NCI-H82 (cell line): ENCODE data around the gene OR2B6.
A peak's percentile ranks its signal among the peaks of the same experiment; 100 is the strongest.
"Not testable (repeated sequence)": the region's sequence is repeated elsewhere in the genome, so short reads cannot be mapped to it uniquely, and the experiment has no call there.

Experiments
- DNase-seq: peaks from one replicate; lab custom pipeline; 2025; lab: John Stamatoyannopoulos, UW

OR2B6 gene

DNA sequence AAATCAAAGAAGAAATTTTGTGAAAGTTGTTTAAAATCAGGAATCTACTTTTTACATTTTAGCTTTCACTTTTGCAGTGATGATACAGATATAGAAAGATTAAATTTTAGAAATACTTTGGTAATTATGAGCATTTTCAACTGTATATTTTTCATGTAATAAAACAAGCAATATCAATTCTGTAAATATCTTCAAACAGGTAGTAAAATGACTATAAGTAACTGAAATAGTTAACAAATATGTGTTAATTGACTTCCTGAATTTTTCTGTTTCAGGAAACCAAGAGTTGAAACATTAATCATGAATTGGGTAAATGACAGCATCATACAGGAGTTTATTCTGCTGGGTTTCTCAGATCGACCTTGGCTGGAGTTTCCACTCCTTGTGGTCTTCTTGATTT, at the start of gene OR2B6:
OR2B6 (plus strand) TSS at position 301 of the 400 bp plus-strand sequence; CDS start at position 301, 0 bp downstream.
- DNase-seq = no peak

DNA sequence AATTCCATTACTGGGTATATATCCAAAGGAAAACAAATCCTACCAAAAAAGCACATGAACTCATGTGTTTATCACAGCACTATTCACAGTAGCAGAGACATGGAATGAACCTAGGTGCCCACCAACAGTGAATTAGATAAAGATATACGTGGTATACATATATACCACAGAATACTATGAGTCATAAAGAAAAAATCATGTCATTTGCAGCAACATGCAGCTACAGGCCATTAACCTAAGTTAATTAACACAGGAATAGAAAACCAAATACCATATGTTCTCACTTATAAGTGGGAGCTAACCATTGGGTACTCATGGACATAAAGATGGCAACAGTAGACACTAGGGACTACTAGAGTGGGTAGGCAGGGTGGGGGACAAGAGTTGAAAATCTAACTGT, 49.0 kb upstream of the OR2B6 start:
- no peak for DNase-seq

DNA sequence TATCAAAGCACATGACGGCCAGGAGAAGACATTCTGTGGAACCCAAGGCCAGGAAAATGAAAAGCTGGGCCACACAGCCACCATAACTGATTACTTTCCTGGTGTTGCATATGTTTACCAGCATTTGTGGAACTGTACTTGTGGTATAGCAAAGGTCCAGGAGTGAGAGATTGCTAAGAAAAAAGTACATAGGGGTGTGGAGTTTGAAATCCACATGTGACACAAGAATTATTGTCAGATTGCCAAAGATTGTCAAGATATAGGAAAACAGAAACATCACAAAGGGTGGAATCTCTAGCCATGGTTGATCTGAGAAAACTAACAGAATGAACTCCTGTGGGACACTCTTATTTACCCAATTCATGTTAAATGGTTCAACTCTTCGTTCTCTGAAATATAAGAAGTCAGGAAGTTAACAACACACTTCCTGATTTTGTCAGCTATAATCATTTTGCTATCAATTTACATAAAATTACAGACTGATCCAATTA, 45.0 kb upstream of the OR2B6 start, which contains the start of gene OR2B2:
OR2B2 (minus strand) TSS at position 441 of the 491 bp plus-strand sequence; CDS start at position 364, 77 bp downstream.
- DNase-seq = no peak

DNA sequence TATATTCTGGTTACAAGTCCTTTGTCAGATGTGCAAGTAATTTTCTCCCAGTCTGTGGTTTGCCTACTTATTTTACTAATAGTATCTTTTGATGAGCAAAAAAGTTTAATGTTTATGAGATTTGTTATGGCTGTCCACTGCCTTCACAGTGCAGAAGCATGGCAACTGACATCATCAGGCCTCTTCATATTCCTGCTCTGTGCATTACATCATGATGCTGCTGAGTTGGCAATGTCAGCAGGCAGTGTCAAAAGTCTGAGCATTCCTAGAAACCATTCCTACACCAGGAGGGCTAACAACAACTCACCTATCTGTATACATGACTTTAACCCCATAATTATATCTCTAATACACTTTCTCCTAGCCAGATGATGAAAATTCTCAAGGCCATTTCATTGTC, 34.1 kb upstream of the OR2B6 start:
- DNase-seq = no peak

DNA sequence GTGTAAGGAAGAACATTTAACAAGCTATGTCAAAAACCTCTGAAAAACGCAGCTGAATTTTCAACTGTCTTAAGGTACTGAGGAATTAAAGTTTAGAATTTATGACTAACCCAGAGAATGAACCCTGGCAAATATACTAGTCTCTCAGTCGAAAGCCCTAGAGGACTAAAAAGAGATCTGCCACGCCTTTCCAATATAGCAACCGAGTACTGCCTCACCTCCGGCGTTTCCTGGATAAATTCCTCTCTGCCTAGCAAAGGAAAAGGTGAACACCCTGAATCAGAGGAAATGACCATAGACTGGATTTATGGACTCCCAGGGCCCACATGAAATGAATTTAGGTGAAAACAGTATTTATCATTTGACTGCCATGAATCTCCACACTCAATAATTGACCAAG, 32.9 kb upstream of the OR2B6 start:
- no peak for DNase-seq

DNA sequence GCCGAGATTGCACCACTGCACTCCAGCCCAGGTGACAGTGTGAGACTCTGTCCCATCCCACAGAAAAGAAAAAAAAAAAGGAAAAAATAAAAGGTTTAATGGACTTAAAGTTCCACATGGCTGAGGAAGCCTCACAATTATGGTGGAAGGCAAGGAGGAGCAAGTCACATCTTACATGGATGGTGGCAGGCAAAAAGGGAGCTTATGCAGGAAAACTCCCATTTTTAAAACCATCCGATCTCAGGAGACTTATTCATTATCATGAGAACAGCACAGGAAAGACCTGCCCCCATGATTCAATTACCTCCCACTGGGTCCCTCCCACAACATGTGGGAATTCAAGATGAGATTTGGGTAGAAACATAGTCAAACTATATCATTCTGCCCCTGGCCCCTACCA, 29.0 kb upstream of the OR2B6 start:
- not testable (repeated sequence) for DNase-seq

DNA sequence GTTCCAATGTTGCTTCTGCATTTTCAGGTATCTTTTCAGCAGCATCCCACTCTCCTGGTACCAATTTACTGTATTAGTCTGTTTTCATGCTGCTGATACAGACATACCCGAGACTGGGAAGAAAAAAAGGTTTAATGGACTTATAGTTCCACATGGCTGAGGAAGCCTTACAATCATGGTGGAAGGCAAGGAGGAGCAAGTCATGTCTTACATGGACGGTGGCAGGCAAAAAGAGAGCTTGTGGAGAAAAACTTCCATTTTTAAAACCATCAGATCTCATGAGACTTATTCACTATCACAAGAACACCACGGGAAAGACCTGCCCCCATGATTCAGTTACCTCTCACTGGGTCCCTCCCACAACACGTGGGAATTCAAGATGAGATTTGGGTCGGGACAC, 27.1 kb upstream of the OR2B6 start:
- not testable (repeated sequence) for DNase-seq

DNA sequence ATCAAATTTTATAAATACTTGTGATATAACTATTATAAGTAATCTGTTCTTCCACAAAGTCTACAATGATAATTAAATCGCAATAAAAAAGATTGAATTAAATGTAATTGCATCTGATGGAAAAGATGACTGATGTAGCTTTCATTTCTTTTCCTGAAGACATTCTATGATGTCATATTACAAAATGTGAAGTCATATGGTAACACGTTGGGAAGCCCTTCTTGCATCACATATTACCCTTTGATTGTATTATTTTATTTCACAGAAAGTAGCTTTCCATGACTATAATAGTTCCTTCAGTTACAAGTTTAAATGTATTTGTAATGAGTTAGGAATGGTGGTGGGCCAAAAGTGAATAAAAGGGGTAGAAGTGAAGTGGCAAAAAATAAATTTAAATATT, 25.8 kb upstream of the OR2B6 start:
- DNase-seq = no peak

DNA sequence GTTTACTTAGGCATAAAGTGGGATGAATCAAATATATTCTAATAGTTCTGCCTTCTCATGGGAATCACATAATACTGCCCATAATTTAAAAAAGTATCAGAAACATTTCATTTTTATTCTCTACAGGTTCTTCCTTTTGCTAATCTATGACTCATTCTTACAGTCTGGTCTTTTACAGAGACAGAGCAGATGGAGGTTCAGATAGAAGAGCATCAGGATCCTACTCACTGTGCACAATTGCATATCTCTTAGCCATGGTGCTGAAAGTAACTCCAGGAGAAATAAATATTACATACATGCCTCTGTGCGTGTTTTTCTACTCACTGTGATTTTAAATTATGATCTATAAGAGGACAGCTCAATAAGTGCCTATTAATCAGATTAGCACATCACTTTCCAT, 16.3 kb upstream of the OR2B6 start:
- DNase-seq = no peak

DNA sequence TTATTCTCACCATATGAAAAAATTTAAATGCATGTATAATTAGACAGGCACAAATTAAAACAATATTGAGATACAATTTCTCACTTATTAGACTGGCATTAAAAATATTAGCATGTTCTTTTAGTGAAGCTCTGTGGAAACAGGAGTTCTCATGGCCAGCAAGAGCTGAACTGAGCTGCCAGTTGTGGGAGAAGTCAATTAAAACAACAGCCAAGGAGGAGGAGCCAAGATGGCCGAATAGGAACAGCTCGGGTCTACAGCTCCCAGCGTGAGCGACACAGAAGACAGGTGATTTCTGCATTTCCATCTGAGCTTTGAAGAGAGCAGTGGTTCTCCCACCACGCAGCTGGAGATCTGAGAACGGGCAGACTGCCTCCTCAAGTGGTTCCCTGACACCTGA, 14.0 kb upstream of the OR2B6 start:
- DNase-seq = peak; percentile 1

DNA sequence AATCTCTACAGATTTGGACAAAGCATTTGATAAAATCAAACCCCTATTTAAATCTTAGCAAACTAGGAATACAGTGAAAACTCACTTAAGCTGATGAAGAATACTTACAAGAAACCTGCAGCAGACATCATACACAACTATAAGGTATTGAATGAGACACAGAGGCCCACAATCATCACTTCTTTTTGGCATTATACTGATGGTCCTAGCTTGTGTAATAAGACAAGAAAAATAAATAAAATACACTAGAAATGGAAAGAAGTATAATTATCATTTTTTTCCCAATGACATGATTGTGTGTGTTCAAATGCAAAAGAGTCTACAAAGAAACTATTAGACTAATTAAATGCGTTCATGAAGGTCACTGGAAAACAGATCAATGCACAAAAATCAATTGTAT, 8.8 kb upstream of the OR2B6 start:
- no peak for DNase-seq

DNA sequence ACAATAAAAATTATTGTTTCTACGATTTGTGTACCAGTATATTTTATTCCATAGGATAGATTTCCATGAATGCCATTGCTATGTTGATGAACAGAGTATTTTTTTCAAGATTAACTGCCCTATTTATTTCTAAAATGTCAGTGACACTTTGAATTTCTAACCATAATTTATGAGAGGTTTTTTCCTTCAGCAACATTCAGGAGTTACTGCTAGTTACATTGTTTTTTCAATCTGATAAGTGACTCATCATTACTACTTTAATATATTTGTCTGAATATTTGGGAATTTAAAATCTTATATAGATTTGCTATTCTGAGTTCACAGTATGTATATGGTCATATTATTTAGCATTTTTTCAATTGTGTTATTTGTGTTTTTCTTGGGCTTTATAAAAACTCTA, 6.0 kb upstream of the OR2B6 start:
- DNase-seq = no peak

DNA sequence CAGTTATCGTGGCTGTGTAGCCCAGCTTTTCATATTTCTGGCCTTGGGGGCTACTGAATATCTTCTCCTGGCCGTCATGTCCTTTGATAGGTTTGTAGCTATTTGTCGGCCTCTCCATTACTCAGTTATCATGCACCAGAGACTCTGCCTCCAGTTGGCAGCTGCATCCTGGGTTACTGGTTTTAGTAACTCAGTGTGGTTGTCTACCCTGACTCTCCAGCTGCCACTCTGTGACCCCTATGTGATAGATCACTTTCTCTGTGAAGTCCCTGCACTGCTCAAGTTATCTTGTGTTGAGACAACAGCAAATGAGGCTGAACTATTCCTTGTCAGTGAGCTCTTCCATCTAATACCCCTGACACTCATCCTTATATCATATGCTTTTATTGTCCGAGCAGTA, 475 bp downstream of the OR2B6 start:
- no peak for DNase-seq

DNA sequence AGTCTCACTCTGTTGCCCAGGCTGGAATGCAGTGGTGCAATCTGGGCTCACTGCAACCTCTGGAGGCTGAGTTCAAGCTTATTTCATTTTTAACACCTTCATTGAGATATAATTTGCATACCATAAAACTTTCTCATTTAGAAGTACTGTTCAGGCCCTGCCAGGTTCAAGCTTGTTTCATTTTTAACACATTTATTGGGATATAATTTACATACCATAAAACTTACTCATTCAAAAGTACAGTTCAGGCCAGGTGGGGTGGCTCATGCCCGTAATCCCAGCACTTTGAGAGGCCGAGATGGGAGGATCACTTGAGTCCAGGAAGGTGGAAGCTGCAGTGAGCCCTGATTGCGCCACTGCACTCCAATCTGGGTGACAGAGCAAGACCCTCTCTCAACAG, 5.5 kb downstream of the OR2B6 start:
- no peak for DNase-seq

DNA sequence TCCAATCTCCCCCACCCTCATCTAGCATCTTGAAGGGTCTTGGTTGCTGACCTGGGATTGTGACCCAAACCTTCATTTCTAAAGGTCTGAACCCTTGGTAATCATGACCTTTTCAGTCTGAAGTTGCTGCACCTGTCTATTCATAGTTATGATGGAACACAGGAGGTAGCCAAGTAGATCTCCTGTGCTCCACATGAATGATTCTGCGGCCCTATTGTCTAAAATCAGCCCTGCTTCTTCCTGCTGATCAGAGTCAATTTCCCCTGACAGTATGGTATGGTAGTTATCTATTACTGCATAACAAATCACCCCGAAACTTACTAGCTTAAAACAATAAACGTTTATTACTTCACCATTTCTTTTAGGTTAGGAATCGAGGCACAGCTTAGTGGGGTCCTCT, 9.0 kb downstream of the OR2B6 start:
- DNase-seq = no peak

DNA sequence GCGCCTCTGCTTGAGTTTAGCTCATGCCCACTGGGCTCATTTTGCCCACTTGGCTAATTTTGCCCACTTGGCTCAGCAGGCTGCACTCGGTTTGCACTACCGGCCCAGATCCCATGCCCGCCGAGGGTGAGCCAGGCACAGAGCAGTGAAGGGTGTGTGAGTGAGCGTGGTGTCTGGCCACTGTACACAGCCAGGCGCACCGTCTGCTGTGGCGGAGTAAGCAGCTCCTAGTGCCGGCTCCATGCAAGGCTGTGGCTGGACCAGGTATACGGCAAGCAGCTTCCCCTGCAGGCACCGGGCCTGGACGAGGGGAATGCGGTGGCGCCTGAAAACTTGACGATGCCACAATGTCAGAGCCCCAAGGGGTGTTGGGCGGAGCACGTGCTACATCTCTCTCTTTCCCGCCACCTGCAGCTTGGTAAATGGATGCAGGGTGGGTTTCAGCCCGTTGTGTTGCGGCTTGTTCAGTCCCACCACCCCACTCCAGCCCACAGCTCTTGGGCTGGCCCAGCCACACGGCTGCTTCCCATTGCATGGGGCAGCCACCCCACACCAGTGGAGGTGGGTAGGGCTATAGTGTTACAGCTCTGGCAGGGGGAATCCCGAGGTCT, 9.9 kb downstream of the OR2B6 start:
- no peak for DNase-seq

DNA sequence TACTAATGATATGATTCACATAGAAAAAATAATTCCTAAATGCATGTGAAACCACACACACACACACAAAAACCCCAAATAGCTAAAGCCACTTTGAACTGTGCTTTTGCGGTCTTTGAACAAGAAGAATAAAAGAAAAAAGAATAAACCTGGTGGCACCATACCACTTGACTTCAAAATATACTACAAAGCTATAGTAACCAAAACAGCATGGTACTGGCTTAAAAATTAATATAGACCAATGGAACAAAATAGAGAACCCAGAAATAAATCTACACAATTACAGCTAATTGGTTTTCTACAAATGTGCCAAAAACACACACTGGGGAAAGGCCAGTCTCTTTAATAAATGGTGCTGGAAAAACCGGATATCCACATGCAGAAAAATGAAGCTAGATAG, 13.4 kb downstream of the OR2B6 start:
- DNase-seq = no peak

DNA sequence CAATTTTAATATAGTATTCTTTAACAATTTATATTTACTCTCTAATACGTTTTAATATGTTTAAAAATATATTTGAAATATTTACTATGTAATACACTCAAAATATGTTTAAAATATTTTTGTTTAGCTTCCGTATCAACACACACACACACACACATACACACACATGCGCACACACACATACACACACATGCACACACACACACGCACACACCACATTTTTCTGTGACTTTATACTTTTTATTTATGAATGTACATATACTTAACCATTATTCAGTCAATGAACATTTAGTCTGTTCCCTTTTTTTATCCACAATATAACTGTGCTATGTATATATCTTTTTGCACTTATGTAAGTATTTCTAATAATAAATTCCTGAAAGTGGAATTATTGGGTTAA, 15.7 kb downstream of the OR2B6 start:
- no peak for DNase-seq

DNA sequence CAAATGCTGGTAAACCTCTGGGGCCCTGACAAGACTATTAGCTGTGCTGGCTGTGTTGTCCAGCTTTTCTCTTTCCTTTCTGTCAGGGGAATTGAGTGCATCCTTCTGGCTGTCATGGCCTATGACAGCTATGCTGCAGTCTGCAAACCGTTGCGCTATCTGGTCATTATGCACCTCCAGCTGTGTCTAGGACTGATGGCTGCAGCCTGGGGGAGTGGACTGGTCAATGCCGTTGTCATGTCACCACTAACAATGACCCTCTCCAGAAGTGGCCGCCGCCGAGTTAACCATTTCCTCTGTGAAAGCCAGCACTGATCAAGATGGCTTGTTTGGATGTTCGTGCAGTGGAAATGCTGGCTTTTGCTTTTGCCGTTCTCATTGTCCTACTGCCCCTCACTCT, 20.3 kb downstream of the OR2B6 start:
- no peak for DNase-seq

DNA sequence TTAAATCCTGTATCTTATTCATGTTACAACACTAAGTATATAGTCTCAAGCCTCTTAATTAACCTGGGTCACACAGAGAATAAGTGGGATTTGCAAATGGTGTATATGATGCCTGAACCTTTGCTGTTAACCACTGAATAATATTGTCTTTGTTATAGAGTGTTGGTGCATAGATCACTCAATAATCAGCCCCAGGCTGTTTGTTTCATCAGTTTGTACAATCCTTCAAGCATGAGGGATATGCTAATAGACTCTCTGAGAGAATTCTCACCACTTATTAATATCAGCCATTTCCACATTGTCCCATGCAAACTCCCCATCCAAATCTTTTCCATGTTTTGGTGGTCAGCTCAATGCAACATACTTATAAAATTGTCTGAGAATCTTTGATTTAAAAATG, 21.7 kb downstream of the OR2B6 start:
- no peak for DNase-seq

DNA sequence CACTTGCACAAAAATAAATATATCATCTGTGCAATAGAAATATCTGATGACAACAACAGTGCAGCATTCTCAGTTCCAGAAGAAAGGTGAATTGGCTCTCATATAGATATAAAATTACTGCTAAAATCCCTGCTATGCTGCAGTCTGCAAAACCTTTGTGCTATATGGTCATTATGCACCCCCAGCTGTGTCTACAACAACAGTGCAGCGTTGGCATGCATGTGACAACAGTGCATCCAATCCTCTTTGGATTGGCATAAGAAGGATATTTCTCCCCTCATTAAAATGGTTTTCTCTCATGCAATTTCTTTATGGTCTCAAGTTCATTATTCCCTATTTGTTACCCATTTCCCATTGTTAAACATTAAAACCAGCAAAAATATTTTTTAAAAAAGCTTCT, 23.1 kb downstream of the OR2B6 start:
- DNase-seq = no peak

DNA sequence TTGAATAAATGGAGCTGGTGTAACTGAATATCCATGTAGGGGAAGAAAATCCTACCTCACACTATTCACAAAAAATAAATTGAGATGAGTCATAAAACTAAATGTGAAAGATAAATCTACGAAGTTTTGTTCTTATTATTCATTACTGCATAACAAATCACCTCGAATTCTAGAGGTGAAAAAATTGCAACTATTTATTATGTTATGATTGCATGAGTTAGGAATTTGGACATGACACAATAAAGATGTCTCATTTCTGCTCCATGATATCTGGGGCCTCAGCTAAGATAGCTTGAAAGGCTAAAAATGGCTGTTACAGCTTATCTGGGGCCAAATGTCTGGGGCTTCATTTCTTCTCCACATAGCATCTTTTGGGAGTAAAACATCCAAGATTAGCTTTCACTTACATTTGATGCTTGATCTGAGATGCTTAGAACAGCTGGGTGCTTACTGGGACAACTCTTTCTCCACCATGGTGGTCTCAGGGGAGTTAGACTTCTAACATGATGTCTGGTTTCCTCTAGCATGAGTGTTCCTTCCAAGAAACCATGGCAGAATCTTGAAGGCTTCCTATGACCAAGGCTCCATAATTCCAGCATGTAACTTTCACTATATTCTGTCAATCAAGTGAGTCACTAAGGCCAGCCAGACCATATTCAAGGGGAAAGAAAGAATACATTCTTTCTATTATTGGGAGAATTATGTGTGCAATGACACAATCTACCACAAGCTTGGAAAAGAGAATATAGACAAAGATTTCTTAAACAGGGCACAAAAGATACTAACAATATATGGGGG, 30.1 kb downstream of the OR2B6 start:
- DNase-seq = no peak

DNA sequence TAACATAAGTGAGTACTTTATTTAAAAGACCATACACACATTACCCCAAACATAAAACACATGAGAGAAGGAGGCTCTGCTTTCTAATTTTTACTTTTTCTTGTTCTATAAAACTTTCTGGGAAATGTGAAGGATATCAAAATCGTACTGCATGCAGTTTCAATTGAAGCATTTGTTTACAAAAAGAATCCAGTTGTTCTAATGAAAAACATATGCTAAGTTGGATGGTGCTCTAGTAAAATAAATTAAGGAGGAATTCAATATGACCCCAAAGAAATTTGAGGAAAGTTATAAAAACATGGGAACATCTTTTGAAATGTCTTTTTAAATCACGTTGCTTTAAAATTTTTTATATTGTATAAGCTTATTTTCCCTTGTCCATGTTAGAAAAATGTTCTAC, 37.6 kb downstream of the OR2B6 start:
- no peak for DNase-seq
